Activated B cell treated with CpG ODN at 0.5 μM for 24 hours (primary cell): ENCODE measurements around the gene MRPL14. TPM values are rescaled to one million over a fixed set of nuclear protein-coding genes. Genes with fewer than 3 reads are reported as not detected.

Experiments used
- ATAC-seq: fragments of 200-7000 bp; cut with Tn5 transposase; one replicate; pipeline ENCODE4 v1.10.0; 2021; ENCODE audit warnings: low read depth, mild to moderate bottlenecking, moderate library complexity
- CTCF ChIA-PET: fragments of 350-600 bp; sonication (Branson Sonifier 250); formaldehyde crosslinking; loops from one replicate; lab custom pipeline; 2021; ENCODE audit warnings: antibody characterized with exemption; lab: Charles Lee
- POLR2A ChIA-PET: fragments of 350-600 bp; sonication (Branson Sonifier 250); formaldehyde crosslinking; loops from one replicate; lab custom pipeline; 2021; ENCODE audit warnings: antibody characterized with exemption; lab: Charles Lee
- DNase-seq: peaks from one replicate; pipeline ENCODE4 v3.0.0; 2022
- H3K27ac Mint-ChIP-seq: one replicate; pipeline ENCODE4 v1.8.0; 2020; ENCODE audit warnings: mixed read lengths
- H3K27me3 Mint-ChIP-seq: one replicate; pipeline ENCODE4 v1.8.0; 2021; ENCODE audit warnings: mixed read lengths
- H3K36me3 Mint-ChIP-seq: one replicate; pipeline ENCODE4 v1.8.0; 2021; ENCODE audit warnings: low read depth, mixed read lengths
- H3K4me1 Mint-ChIP-seq: one replicate; pipeline ENCODE4 v1.8.0; 2021; ENCODE audit warnings: mixed read lengths
- H3K4me3 Mint-ChIP-seq: one replicate; pipeline ENCODE4 v1.8.0; 2020; ENCODE audit warnings: mild to moderate bottlenecking, mixed read lengths
- H3K9me3 Mint-ChIP-seq: one replicate; pipeline ENCODE4 v1.8.0; 2020; ENCODE audit warnings: mixed read lengths
- intact Hi-C: fragments of 100-400 bp; cut with micrococcal nuclease; formaldehyde crosslinking; loops from one replicate; pipeline ENCODE4 v1.15.1; 2024
- total RNA-seq: library from RNA; stranded (reverse); gene quantifications from 2 replicates; pipeline ENCODE4 v1.2.3, GENCODE V29; 2022
- TF ChIP-seq, protein P1 (sequence below): fragments of 200-600 bp; IDR thresholded peaks from one replicate; pipeline ENCODE4 v1.8.0; 2022; ENCODE audit warnings: antibody characterized with exemption, mild to moderate bottlenecking

MRPL14 gene
- total RNA-seq, 1 donor from 2014 or later, result 45.5 TPM

GRCh38 chr6:44150317-44150917 is 23.2 kb upstream of the MRPL14 start:
- DNase-seq (no peak), ATAC-seq (no peak)
- Mint-ChIP-seq H3K4me1 (peaks cover 5% of the 10 kb centered on the region), H3K36me3 (peaks cover 37% of the 10 kb centered on the region), H3K4me3 (no peak overlapping the region), H3K27ac (no peak overlapping the region), H3K27me3 (no peaks in the 10 kb centered on the region), H3K9me3 (no peaks in the 10 kb centered on the region)
- ChIA-PET POLR2A (no interaction called here), CTCF (interaction anchor here (1.0 to 2.3 kb wide), 2 partner anchors 55 to 159 kb away, joined by 3 to 25 read pairs; no protein-coding TSS in a partner anchor)
- intact Hi-C loops, result loop anchor here (2.0 to 10.0 kb wide), 2 partner anchors 24 to 426 kb away; partner anchors contain the start of genes MRPL14 and TMEM63B
- TF ChIP-seq, protein P1, sequence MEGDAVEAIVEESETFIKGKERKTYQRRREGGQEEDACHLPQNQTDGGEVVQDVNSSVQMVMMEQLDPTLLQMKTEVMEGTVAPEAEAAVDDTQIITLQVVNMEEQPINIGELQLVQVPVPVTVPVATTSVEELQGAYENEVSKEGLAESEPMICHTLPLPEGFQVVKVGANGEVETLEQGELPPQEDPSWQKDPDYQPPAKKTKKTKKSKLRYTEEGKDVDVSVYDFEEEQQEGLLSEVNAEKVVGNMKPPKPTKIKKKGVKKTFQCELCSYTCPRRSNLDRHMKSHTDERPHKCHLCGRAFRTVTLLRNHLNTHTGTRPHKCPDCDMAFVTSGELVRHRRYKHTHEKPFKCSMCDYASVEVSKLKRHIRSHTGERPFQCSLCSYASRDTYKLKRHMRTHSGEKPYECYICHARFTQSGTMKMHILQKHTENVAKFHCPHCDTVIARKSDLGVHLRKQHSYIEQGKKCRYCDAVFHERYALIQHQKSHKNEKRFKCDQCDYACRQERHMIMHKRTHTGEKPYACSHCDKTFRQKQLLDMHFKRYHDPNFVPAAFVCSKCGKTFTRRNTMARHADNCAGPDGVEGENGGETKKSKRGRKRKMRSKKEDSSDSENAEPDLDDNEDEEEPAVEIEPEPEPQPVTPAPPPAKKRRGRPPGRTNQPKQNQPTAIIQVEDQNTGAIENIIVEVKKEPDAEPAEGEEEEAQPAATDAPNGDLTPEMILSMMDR, result no peak

DNA sequence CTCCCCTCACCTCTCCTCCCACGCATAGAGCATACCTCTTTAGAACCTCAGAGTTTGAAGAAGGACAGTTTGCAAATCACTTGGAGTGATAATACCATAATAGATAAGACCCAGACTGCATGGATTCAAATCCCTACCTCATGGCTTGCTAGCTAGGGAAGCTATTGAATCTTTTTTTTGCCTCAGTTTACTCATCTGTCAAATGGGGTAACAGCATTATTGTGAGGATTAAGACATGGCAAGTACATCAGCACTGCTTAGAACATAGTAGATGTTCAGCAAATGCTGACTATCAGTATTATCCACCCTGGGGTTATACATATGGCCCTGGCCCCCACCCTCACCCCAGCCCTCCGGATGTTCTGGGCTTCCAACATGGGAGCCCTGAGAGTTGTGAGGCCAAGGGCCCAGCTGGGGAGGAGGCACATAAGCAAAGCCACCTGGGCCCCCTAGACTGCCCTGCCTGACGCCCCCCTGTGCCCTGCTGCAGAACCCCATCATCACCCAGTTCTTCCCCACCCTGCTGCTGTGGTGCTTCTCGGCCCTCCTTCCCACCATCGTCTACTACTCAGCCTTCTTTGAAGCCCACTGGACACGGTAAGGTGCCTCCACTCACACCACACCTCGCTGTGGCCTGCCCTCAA is 22.2 kb upstream of the MRPL14 start:
- Mint-ChIP-seq H3K4me1 (peaks cover 5% of the 10 kb centered on the region), H3K9me3 (no peaks in the 10 kb centered on the region), H3K27me3 (no peaks in the 10 kb centered on the region), H3K36me3 (peaks cover 43% of the 10 kb centered on the region), H3K27ac (no peak overlapping the region), H3K4me3 (no peak overlapping the region)
- TF ChIP-seq, protein P1, result no peak
- CTCF ChIA-PET, result interaction anchor here (2.3 kb wide), 1 partner anchor 54 kb away, joined by 25 read pairs; no protein-coding TSS in a partner anchor
- POLR2A ChIA-PET, result no interaction called here
- DNase-seq (no peak), ATAC-seq (no peak)
- intact Hi-C loops, result loop anchor here (2.0 to 10.0 kb wide), 2 partner anchors 23 to 425 kb away; partner anchors contain the start of genes MRPL14 and TMEM63B

DNA sequence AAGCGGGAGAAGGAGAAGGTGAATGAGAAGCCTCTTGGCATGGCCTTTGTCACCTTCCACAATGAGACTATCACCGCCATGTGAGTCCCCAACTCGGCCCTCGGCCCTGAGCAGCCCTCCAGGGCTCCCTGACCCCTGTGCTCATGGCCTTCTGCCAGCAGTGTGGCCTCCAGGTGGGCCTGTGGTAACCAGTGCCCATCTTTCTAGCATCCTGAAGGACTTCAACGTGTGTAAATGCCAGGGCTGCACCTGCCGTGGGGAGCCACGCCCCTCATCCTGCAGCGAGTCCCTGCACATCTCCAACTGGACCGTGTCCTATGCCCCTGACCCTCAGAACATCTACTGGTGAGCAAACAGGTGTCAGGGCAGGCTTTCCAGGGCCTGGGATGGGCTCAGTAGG is 21.1 kb upstream of the MRPL14 start:
- no peak overlapping the region for H3K27ac Mint-ChIP-seq
- TF ChIP-seq, protein P1, result no peak
- no peak for DNase-seq
- H3K9me3 Mint-ChIP-seq, result no peaks in the 10 kb centered on the region
- H3K4me3 Mint-ChIP-seq, result no peak overlapping the region
- H3K27me3 Mint-ChIP-seq, result no peaks in the 10 kb centered on the region
- CTCF ChIA-PET, result no interaction called here
- intact Hi-C loops, result no loop called here
- peaks cover 5% of the 10 kb centered on the region for H3K4me1 Mint-ChIP-seq
- POLR2A ChIA-PET, result no interaction called here
- H3K36me3 Mint-ChIP-seq, result peaks cover 55% of the 10 kb centered on the region
- ATAC-seq, result no peak

GRCh38 chr6:44147256-44147655 is 20.0 kb upstream of the MRPL14 start:
- DNase-seq (no peak), ATAC-seq (no peak)
- H3K4me1 Mint-ChIP-seq, result peaks cover 5% of the 10 kb centered on the region
- no peaks in the 10 kb centered on the region for H3K27me3 Mint-ChIP-seq
- ChIA-PET CTCF (no interaction called here), POLR2A (interaction anchor here (0.6 kb wide), 1 partner anchor 1365 kb away, joined by 3 read pairs; the partner anchor contains the start of gene BICRAL)
- TF ChIP-seq, protein P1, result no peak
- H3K36me3 Mint-ChIP-seq, result peaks cover 62% of the 10 kb centered on the region
- H3K9me3 Mint-ChIP-seq, result no peaks in the 10 kb centered on the region
- H3K27ac Mint-ChIP-seq, result no peak overlapping the region
- H3K4me3 Mint-ChIP-seq, result no peak overlapping the region
- intact Hi-C loops, result no loop called here

GRCh38 chr6:44146685-44147084 is 19.4 kb upstream of the MRPL14 start:
- Mint-ChIP-seq H3K27me3 (no peaks in the 10 kb centered on the region), H3K4me1 (peaks cover 4% of the 10 kb centered on the region), H3K36me3 (peaks cover 62% of the 10 kb centered on the region), H3K27ac (no peak overlapping the region), H3K9me3 (no peaks in the 10 kb centered on the region), H3K4me3 (no peak overlapping the region)
- ChIA-PET CTCF (no interaction called here), POLR2A (interaction anchor here (0.6 kb wide), 1 partner anchor 509 kb away, joined by 4 read pairs; no protein-coding TSS in a partner anchor)
- DNase-seq, result no peak
- ATAC-seq, result no peak
- TF ChIP-seq, protein P1, result no peak
- intact Hi-C loops, result no loop called here
